Osteocyte (in vitro differentiated cells): Measurements from ENCODE around the gene ATXN3. TPM values are rescaled to one million over a fixed set of nuclear protein-coding genes. Genes with fewer than 3 reads are reported as not detected.
A peak's percentile ranks its signal among the peaks of the same experiment; 100 is the strongest.

Source experiments
- DNase-seq: peaks from one replicate; pipeline ENCODE4 v3.0.0; 2021; ENCODE audit warnings: mixed read lengths; ENCODE audit not compliant: unreplicated experiment; ENCODE audit errors: extremely low spot score
- H3K27ac Mint-ChIP-seq: one replicate; pipeline ENCODE4 v1.8.0; 2021; ENCODE audit warnings: mild to moderate bottlenecking, mixed read lengths; ENCODE audit not compliant: unreplicated experiment
- H3K27me3 Mint-ChIP-seq: one replicate; pipeline ENCODE4 v1.8.0; 2021; ENCODE audit warnings: mixed read lengths; ENCODE audit not compliant: unreplicated experiment
- H3K36me3 Mint-ChIP-seq: one replicate; pipeline ENCODE4 v1.8.0; 2021; ENCODE audit warnings: mixed read lengths; ENCODE audit not compliant: unreplicated experiment
- H3K4me1 Mint-ChIP-seq: one replicate; pipeline ENCODE4 v1.8.0; 2021; ENCODE audit warnings: mixed read lengths; ENCODE audit not compliant: unreplicated experiment
- H3K4me3 Mint-ChIP-seq: one replicate; pipeline ENCODE4 v1.8.0; 2021; ENCODE audit warnings: mild to moderate bottlenecking, moderate library complexity, mixed read lengths; ENCODE audit not compliant: unreplicated experiment
- H3K9me3 Mint-ChIP-seq: one replicate; pipeline ENCODE4 v1.8.0; 2021; ENCODE audit warnings: mixed read lengths; ENCODE audit not compliant: unreplicated experiment
- total RNA-seq: library from RNA; stranded (reverse); gene quantifications from 2 replicates; pipeline ENCODE4 v1.2.1, GENCODE V29; 2021
- TF ChIP-seq, protein P1 (sequence below): fragments of 200-600 bp; sonication (generic); IDR thresholded peaks from 2 replicates; pipeline ENCODE4 v1.5.0; 2021; ENCODE audit warnings: antibody characterized with exemption, mild to moderate bottlenecking, moderate library complexity

The ATXN3 gene
- total RNA-seq, 1 donor from 2014 or later = 35.7 TPM

DNA sequence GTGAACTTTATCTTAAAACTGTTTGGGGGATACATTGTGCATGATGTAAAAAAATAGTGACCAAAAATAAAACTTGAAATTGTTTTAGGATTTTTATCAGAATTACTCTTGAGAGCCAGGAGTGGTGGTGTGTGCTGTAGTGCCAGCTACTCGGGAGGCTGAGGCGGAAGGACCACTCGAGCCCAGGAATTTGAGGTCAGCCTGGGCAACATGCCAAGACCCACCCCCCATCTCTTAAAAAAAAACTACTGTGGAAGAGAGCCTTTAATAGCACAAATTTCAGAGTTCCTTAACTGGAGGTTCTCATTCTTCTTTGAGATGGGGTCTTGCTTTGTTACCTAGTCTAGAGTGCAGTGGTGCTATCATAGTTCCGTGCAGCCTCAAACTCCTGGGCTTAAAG lies 36.9 kb upstream of the ATXN3 start:
- H3K27me3 Mint-ChIP-seq = no peaks in the 10 kb centered on the region
- no peak overlapping the region for H3K4me3 Mint-ChIP-seq
- no peaks in the 10 kb centered on the region for H3K4me1 Mint-ChIP-seq
- H3K27ac Mint-ChIP-seq = no peak overlapping the region
- H3K36me3 Mint-ChIP-seq = peaks cover 54% of the 10 kb centered on the region
- no peaks in the 10 kb centered on the region for H3K9me3 Mint-ChIP-seq
- no peak for DNase-seq
- TF ChIP-seq, protein P1, sequence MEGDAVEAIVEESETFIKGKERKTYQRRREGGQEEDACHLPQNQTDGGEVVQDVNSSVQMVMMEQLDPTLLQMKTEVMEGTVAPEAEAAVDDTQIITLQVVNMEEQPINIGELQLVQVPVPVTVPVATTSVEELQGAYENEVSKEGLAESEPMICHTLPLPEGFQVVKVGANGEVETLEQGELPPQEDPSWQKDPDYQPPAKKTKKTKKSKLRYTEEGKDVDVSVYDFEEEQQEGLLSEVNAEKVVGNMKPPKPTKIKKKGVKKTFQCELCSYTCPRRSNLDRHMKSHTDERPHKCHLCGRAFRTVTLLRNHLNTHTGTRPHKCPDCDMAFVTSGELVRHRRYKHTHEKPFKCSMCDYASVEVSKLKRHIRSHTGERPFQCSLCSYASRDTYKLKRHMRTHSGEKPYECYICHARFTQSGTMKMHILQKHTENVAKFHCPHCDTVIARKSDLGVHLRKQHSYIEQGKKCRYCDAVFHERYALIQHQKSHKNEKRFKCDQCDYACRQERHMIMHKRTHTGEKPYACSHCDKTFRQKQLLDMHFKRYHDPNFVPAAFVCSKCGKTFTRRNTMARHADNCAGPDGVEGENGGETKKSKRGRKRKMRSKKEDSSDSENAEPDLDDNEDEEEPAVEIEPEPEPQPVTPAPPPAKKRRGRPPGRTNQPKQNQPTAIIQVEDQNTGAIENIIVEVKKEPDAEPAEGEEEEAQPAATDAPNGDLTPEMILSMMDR = no peak

DNA sequence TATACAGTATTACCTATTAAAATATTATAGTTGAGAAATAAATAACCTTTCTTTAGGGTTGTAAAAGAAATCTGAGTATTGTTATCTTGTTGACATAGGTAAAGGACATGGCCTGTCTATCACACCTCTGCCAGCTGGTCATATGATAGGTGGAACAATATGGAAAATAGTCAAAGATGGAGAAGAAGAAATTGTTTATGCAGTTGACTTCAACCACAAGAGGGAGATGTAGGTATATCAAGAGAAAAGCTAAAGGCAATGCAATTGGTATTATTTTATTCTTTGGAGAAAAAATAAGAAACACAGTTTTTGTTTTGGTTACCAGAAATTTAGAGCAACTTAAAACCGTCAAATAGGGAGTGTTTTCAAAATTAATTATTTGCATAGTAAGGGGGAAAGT lies 28.9 kb upstream of the ATXN3 start:
- DNase-seq = no peak
- H3K4me3 Mint-ChIP-seq = no peak overlapping the region

DNA sequence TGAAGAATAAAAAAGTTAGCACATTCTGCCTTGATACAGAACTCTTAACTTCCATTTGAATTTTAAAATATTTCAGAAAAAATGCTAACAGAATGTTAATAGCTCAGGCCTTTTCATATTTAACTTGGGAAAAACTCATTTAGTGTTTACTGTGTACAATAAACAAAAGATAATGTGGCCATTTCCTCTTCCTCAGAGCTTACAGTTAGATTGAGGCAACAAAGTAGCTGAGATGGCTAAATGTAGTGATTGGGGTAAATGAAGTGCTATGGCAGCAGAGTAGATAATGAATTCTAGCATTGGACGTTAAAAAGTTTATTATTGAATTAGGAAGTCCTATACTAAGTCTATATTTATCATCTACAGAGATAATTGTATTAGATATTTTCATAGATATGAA lies 28.1 kb upstream of the ATXN3 start:
- Mint-ChIP-seq H3K27ac (no peak overlapping the region), H3K27me3 (no peaks in the 10 kb centered on the region), H3K9me3 (no peaks in the 10 kb centered on the region), H3K4me1 (no peaks in the 10 kb centered on the region), H3K4me3 (no peak overlapping the region), H3K36me3 (peaks cover 39% of the 10 kb centered on the region)
- DNase-seq = no peak
- TF ChIP-seq, protein P1 = no peak

More for the DNA sequence above, 28.9 kb upstream of the ATXN3 start:
- no peaks in the 10 kb centered on the region for H3K4me1 Mint-ChIP-seq
- no peaks in the 10 kb centered on the region for H3K9me3 Mint-ChIP-seq
- no peaks in the 10 kb centered on the region for H3K27me3 Mint-ChIP-seq
- TF ChIP-seq, protein P1 = peak; percentile 70
- peaks cover 36% of the 10 kb centered on the region for H3K36me3 Mint-ChIP-seq
- no peak overlapping the region for H3K27ac Mint-ChIP-seq

DNA sequence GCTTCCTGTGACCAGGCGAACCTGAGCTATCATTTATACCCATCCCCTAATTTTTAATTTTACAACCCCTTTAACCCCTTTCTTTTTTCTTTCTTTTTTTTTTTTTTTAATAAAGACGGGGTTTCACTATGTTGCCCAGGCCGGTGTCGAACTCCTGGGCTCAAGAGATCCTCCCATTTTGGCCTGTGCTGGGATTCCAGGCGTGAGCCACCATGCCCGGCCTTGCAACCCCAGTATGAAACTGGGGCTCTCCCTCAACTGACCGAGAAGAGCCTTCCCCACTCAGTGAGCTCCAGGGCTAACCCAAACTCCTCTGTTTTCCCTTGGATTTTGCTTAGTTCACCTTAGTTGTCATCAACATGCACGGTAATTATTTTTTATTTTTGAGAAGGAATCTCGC lies 16.4 kb upstream of the ATXN3 start:
- peaks cover 27% of the 10 kb centered on the region for H3K4me1 Mint-ChIP-seq
- H3K27me3 Mint-ChIP-seq = no peaks in the 10 kb centered on the region
- peak overlapping the region; percentile 97 for H3K4me3 Mint-ChIP-seq
- no peaks in the 10 kb centered on the region for H3K9me3 Mint-ChIP-seq
- TF ChIP-seq, protein P1 = no peak
- H3K27ac Mint-ChIP-seq = peak overlapping the region; percentile 99
- H3K36me3 Mint-ChIP-seq = peaks cover 20% of the 10 kb centered on the region
- DNase-seq = no peak

DNA sequence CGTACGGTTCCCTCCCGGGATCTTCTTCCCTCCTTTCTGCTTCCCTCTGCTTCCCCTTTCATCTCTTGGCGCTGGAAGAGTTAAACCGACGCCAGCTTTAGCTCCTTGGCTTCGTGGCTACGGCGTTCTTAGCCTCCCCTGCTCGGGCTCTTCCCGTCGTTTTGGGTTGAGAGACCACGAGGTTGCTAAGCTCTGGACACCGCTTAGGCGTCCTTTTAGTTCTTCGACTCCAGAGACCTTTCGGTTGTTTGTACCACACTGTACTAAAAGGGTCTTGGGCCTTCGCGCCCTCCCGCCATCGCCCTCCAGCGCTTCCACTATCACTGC lies 15.9 kb upstream of the ATXN3 start:
- DNase-seq = no peak
- H3K36me3 Mint-ChIP-seq = peaks cover 15% of the 10 kb centered on the region
- peaks cover 27% of the 10 kb centered on the region for H3K4me1 Mint-ChIP-seq
- TF ChIP-seq, protein P1 = no peak
- H3K9me3 Mint-ChIP-seq = no peaks in the 10 kb centered on the region
- H3K4me3 Mint-ChIP-seq = peak overlapping the region; percentile 97
- H3K27ac Mint-ChIP-seq = peak overlapping the region; percentile 99
- H3K27me3 Mint-ChIP-seq = no peaks in the 10 kb centered on the region
